ENCODE results near the gene PLS3.

PLS3 gene

DNA sequence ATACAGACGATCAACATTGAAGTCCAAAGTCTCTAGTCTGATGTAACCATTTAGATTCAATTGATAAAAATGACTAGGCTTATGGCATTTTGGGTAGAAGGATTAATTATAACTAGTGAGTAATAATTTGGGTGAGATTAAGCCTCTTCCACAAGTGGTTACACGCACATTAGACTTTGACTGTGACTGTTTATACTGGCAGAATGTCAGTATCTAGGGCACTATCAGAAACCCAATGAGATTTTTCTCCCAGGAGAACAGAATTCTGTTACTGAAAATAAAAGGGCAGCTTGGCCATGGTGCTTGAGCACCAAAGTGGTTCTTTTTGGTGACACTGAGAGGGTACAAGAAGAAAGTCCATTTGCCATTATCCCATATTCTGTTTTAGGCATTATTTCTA is 3.3 kb downstream of the PLS3 start:
- no peak for FAIRE-seq

DNA sequence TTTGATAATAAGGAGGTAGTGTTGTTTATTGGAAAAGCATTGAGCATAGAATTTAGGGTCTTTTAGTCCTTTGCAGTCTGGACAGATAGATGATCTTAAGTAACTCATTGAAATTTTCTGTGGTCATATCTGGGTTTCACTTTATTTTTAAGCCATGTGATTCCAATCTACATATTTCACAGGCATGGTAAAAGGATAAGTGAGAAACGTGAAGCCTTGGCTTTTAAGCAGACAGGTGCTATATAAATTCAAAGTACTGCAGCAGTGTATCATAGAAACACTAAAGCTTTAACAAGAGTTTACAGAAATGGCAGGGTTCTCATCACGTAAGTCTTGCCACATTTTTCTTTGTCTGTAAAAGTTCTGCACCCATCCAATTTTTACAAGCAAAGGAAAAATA is 4.9 kb downstream of the PLS3 start:
- FAIRE-seq, result no peak

More for the DNA sequence above, 3.3 kb downstream of the PLS3 start:
- DNase-seq (ENCODE audit: low spot score), result no peak

DNA sequence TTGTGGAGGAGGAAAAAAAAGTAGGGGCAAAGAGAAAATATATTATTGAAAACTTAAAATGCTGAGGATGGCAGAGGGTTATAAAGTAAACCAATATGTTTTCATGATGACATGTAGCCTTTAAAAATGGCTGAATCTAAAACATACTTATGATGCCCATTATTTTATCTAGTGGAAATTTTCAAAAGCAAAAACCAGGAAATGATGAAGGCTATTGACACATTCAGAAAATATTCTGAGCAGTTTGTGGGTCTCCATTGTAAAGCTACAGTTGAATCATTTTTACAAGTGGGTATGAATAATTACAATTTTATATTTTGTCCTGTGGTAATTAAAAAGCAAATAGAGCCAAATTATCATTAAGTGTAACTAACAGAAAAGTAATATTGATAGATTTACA is 10.7 kb downstream of the PLS3 start:
- DNase-seq (ENCODE audit: low spot score) (no peak), FAIRE-seq (no peak)

More for the DNA sequence above, 4.9 kb downstream of the PLS3 start:
- DNase-seq (ENCODE audit: low spot score), result no peak

DNA sequence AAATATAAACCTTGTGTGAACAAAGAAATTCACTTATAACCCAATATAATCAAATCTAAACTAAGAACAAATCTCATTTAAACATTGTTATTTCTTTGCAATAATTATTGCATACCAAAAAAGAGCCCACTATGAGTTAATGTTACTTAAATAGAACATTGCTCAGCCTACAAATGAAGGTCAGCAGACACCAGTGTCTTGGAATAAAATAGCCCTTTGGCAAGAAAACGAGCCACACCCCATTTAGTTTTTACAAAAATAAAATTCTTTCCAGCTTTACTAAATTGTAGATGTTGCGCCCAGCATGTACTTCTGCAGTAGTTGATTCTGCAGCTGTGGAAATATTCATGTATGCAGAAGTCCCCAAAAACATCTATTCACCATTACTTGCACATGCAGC is 12.2 kb downstream of the PLS3 start:
- DNase-seq (ENCODE audit: low spot score) (no peak), FAIRE-seq (no peak)

DNA sequence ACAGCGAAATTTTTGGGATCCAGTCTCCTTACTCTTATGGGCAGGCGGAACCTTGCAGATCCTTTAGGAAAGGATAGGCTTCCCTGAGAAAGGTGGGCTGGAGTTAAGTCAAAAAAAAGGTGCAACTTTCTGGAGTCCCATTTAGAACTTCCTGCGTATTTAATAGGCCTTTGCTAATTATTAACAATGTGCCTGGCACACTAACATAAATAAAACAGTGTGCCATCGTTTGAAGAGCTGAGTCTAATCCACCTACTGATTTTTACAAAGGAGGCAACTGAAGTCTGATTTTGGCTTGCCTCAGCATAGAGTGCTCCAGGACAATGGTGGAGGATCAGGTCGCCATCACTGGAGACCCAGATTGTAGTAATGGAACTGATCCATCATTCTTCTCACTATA is 15.7 kb downstream of the PLS3 start:
- no peak for FAIRE-seq
- no peak for DNase-seq (ENCODE audit: low spot score)

DNA sequence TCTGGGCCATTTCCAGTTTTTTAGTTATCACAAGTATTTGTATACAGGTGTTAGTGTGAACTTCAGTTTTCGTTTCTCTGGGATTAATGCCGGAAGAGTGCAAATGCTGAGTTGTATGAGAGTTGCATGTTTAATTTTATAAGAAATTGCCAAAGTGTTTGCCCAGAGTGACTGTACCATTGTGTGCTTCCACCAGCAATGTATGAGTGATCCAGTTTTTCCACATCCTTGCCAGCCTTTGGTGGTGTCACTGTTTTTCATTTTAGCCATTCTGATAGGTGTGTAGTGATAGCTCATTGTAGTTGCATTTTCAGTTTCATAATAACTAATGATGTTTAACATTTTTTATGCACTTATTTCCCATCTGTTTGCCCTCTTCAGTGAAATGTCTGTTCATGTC is 18.4 kb downstream of the PLS3 start:
- FAIRE-seq (no peak), DNase-seq (ENCODE audit: low spot score) (no peak)

DNA sequence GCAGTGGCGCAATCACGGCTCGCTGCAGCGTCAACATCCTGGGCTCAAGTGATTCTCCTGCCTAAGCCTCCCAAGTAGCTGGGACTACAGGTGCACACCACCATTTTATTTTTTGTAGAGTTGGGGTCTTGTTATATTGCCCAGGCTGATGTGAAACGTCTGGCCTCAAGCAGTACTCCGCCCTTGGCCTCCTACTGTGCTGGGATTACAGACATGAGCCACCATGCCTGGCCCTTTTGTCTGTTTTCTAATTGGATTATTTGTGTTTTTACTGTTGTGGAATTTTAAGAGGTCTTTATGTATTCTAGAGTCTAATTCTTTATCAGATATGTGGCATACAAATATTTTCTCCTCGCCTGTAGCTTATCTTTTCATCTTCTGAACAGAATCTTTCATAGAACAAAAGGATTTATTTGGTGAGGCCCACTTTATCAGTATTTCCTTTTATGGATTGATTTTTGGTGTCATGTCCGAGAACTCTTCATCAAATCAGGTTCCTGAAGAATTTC is 18.9 kb downstream of the PLS3 start:
- FAIRE-seq (no peak), DNase-seq (ENCODE audit: low spot score) (no peak)

DNA sequence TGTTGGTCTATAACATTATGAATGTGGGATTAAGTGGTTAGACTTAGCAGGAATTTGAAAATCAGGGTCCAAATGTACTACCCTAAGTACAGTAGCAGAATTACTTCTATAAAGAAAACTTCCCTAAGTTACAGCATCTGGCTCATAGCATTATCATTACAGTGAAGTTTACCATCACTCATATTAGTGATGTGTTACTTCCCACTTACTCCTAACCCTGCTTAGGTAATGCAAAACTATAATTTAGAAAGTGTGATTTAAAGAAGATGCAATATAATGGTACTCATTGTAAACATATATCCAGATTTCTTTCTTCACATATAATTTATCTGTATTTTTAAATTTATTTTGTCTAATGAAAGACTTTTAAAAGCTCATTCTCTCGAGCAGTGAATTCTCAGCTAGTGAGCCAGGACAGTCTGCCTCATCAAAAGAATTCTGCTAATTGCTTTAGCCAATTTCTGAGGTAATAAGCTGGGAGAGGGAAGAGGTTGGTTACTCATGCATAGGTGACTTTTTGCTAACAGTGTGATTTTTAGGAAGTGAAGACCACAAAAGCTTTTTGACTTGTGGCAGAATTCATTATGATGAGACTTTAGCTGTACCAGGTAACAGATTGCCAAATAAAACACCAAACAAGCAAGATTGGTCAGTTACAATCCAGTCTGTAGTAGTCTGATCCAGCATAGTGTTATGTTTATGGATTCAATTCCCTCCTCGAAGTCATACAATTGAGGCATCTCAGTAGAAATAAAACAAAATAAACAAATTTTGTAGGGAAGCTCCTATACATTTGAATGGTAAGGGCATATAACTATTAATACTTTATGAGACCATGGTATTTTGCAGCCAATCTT is 21.0 kb downstream of the PLS3 start:
- FAIRE-seq (peak; percentile 14), DNase-seq (ENCODE audit: low spot score) (no peak)

DNA sequence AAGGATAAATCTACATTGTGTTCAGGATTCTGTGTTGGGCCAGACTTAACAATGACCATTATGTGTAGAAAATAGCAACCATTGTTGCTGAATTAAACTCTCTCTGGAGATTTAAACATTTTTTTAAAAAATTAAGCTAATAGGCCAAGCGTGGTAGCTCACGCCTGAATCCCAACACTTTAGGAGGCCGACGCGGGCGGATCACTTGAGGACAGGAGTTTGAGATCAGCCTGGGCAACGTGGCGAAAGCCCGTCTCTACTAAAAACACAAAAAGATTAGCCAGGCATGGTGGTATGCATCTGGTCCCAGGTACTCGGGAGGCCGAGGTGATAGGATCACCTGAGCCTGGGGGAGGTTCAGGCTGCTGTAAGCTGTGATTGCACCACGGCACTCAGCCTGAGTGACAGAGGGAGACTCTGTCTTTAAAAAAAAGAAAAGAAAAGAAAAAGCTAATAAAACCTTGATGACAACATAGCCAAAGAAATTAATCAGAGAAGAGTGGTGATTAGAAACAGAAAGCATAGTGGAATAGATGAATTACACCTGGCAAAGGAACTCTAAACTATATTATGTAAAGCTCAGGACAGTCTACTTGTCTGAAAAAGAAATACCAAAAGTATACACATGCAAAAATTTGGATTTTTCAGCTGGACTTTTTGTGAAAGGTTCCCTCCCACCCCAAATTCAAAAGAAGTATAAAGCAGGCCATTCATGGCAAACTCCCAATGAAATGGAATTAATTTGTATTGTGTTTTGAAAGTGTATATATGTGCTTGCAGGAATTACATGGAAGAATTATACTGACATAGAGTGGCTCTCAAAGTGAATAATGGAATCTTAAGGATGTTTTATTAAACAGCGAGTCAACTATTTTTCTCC is 21.9 kb downstream of the PLS3 start:
- FAIRE-seq (no peak), DNase-seq (ENCODE audit: low spot score) (no peak)

DNA sequence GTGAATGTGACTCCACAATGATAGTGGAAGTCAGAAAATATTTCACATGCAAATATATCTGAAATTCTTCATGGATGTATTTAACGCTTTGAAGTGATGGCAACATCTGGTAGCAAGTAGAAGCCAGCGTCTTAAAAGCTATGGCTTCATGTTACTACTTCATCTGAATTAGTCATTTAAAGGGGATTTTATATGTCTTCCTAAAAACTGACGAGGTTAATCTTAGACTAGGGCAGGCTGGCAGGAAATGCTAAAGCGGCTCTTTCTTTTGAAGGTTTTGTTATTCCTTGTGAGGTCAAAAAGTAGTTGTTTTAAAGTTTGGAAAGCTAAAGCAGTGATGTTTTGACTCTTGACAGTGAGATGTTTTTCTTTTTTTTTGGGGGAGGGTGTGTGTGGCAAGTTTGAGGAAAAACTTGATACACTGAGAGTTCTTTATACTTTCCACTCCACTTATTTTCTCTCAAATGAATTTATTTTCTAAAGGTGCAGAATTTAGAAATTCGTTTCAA is 22.6 kb downstream of the PLS3 start:
- FAIRE-seq (peak; percentile 72), DNase-seq (ENCODE audit: low spot score) (peak; percentile 11)

DNA sequence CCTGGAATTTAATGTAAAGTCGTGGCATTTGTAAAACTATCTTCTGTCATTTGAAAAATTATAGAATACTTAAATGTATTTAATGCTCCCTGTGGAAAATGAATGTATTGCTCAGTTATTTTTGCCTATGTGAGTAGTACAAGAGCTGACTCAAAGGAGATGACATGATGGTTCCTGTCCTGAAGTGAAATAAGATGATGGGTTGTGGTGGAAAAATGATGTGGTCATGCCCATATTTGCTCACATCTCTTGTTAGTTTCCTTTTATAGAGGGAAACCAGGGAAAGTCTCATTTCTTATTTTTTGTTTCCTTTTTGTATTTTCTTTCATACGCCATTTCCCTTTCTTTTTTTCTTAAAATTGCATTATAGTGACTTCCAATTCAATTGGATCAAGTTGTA is 23.7 kb downstream of the PLS3 start:
- DNase-seq (ENCODE audit: low spot score) (peak; percentile 55), FAIRE-seq (peak; percentile 75)

DNA sequence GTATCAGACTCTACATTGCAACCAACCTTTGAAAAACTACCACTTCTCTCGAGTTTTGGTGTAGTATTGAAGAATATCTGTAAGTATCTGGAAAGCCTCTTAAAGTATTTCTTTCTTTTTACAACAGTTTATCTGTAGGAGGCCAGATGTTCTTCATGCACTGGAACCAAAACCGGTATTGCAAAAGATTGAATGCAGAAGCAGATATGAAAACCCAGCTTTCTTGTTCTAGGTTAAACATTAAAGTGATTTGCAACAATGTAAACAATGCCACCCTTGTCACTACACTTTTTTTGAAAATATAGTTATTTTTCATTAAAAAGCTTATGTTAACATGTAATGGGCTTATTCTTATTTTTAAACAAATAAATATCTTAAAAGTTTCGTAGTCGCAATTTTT is 27.2 kb downstream of the PLS3 start:
- no peak for FAIRE-seq
- DNase-seq (ENCODE audit: low spot score), result no peak

DNA sequence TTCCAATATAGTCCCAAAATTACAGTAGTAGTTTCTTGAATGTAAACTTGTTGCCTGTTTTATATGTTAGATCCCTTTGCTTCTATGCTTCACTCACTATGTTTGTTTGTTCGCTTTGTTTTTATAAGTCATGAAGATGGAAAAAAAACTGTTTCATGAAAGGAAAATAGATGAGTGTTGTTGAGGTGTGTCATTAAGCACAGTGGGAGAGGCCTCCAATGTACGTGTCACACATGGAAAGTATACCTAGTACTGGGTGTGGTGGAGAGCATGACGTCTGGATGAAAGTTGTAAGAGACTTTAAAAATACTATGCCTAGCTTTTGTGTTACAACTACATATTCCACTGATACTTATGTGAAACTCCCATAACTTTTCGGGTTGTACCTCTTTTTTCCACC is 28.4 kb downstream of the PLS3 start:
- no peak for DNase-seq (ENCODE audit: low spot score)
- no peak for FAIRE-seq

DNA sequence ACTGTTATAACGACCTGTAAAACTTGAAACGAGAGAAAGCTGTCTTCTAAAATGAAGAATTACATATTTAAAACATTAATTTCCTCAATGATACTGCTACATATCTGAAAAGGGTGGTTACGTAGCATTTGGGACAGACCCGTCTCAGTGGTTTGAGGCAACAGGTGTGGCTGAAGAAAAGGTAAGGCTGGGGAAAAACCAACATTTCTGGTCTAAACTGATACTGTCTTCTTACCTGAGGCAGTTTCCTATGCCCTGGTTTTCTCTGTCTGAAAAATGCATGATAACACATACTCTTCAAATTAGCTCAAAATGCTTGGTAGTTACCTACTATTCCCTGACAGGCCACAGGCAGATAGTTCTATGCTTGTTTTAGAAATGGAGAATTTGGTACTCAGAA is 30.4 kb downstream of the PLS3 start:
- no peak for DNase-seq (ENCODE audit: low spot score)
- FAIRE-seq, result no peak

DNA sequence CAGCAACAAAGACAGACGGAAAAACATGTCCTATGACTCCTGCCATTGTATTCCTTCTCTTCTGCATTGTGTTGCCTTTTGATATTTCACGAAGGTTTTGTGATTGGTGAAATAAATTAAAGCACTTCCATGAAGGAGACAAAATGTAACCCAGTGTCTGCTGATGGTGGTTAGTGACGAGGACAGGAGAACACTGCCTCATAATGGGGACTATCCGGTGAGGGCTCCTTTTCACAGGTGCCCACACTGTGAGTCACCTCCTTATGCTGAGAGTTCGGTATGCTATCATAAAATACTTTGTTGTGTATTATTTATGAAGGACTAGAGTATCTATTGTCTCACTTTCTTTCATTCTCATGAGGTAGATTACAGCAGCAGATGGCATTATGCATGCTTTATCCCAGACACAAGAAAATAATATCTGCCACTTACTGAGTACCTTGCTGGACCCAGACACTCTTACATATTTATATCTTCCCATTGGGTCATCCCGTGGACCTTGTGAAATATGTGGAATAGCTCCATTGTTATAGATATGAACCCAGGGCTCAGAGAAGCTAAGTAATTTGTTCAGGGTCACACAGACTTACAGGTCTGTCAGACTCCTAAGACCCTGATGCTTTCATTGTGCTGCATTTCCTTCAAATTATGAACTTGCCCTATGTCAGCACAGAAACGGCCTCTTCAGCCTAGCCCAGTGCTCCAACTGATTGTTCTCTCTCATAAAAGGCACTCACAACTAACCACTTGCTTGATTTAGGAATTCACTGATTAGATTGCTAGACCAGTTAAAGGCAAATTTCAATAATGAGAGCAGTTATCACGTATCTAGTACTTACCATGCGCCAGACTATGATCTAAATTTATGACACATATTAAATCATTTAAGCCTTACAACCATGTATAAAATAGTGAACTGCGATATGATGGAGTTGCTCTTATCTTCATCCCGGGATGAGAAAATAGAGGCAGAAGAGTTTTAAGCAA is 31.2 kb downstream of the PLS3 start:
- no peak for DNase-seq (ENCODE audit: low spot score)
- FAIRE-seq, result no peak

DNA sequence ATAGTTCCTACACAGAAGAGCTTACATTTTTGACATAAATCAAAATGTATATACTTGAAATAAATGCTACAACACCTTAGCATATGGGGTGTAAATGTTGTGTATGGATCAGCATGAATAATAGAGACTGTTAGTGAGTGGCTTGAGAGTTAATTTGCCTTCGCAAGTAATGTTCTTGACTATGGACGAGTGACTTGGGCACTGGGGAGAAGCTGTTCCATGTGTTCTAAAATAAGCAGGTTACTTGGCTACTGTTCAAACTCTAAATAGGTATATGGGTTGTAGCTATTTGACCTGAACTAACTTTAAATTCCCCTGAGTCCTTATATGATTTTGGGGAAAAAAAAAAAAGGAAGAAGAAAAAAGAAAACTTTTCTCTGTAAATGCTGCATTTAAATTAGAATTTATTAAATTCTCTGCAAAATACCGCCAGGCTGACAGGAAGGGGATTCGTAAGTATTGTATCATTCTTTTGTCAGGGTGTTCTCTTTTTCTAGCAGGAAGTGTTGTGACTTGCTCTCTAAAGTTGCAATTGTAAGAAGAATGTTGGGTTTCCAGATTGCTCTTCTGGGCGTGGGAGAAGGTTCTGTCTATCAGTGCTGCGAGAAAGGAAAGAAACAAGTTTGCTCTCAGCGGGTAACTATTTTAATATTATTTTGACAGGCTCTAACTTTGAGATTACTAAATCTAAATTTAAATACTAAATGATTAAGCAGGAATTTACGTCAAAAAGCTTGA is 32.2 kb downstream of the PLS3 start:
- DNase-seq (ENCODE audit: low spot score) (peak; percentile 11), FAIRE-seq (no peak)

DNA sequence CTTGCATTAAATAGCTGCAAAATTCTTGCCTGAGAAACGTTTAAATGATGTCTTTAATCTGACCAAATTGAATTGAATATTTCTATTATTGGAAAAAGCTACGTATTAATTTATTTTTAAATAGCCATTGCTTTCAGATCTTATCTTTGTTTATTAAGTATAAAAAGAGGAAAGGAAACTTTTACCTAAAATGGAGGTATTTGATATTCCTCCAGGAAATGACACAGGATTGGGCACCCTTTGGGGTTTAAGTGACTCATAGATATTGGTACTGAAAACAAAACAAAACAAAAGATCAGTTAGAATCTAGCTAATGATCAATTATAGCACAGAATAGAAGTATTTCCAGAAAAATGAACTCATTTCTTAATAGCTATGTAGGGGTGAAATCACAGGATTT is 34.1 kb downstream of the PLS3 start:
- DNase-seq (ENCODE audit: low spot score) (no peak), FAIRE-seq (no peak)

DNA sequence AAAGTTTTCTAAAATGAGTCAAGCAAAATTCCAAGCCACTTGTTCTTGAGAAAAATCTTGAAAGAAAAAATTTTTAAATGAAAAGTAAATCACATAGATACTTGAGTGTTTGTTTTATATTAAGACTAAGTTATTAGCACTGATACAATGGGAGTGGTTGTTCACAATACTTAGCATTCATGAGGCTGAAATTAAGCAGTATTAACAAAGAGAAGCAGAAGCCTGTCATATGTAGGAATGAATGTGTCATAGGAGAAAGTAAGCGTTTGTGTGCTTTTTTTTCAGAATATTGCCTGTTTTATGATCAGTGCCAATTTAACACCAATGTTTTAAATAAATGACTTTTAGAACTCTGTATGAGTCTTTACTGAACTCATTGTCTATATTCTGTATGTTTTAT is 37.6 kb downstream of the PLS3 start:
- no peak for DNase-seq (ENCODE audit: low spot score)
- FAIRE-seq, result no peak

DNA sequence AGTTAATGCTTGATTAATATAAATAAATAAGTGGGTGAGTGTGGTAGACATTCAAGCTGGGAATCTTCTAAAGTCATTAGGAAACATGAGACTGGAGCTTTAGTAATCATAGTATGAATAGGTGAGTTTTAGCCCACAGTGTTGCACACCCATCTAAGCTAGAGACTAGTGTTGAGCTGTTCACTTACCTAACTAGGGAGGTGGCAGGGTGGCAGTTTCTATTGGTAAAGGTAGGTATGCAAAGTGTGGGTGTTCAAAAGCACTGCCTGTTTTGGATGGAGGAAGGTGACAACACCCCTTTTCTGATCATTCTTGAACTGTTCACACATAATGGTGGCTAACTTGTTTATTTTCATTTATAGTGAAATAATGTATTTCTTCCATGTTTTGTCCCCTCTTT is 41.3 kb downstream of the PLS3 start:
- no peak for FAIRE-seq
- no peak for DNase-seq (ENCODE audit: low spot score)

DNA sequence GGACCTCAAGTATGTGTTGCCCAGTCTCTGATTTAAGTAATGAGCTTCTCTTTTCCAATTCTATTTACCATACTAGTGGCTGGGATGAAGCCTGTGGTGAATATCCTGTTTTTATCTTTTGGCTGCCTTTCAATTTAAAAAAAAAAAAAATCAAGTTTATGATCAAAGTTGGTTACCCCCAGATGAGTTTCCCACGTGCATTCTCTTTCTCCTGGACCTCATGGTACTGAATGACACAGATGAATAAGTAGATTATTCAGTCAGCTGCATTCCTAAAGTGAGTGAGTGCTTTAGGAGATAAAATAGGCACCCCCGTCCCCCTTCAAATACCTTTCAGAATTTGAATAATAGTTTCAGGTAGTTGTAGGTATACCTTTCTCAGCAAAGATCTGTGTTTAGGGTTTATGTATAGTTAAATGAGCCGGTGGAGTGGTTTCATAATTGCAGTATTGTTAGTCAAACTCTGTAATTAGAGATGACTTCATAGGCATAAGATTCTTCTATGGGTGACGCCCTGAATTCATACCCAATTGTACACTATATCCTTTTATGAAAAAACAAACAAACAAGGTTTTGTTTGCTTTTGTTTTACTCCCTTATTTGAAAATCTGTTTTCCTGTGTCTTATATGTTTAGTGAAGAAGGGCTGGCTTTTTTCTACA is 41.9 kb downstream of the PLS3 start:
- no peak for DNase-seq (ENCODE audit: low spot score)
- peak; percentile 21 for FAIRE-seq

Measured in RCC 7860 (cell line).